ENCODE results near the gene SLC25A22.

SLC25A22 gene

DNA sequence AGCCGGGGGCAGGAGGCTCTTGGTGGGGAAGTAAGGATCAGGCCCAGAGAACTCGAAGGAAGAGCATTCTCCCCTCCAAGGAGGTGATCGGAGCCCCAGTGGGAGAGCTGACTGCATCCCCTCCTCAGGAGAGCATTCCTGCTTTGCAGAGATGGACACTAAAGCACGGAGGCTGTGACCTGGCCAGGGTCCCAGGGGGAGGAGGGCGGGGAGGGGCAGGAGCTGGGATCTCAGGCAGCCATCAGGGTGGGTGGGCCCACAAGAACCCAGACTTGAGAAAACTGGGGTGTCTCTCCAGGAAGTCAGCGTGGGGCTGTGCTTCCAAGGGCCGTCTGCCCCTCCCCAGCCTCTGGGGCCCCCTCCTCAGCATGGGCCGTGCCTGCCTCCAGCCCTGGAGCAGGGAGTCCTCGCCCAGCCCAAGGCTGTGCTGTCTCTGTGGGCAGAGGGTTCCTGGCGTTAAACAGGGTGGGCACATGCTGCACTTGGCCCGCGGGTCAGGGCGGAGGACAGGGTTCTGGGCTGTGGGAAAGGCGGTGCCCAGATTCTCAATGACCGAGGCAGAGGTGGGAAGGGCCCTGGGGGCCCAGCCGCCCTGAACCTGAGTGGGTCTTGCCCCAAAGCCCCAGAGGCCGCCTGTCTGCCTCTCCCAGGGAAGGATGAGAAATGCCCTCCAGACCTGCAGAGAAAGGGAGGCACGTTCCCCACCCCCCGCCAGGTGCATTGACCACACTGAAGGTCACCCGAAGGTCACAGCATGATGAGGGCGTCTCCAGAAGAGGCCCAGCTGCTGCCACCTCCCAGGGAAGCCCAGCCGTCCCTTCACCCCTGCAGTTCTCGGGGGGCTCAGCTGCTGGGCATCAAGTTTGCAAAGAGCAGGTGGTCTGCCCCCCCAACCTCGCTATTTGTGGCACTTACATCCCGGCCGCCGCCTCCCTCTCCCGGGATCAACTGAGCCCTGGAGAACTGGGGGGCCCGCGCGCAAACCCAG lies 8.8 kb downstream of the SLC25A22 start:
- DNase-seq = peak; percentile 76

DNA sequence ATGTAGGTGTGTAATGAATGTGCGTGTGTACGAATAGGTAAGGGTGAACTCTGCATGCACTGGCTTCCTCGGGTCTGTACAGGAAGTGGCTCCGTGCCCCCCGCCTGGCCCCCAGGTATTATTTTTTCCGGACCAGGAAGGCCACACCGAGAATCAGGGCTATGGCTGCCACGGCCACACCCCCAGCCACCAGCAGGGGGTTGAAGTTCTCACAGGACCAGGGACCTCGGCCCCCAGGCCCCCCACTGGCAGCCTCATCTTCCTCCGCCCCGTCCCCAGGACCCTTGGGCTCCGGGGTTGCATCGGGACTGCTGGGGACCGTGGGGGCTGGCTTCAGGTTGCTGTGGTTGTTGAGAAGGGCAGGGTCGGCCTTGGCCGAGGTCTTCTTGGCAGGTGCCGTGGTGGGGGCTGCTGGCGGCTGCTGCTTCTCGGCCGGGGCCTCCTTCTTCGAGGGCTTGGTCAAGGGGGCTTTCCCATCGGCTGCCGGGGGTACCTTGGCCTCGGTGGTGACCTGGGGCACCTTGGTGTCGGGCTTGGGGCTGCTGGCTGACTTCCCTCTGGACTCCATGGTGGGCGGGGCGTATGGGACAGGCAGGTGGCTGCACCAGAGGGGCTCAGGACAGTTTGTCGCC lies 10.0 kb downstream of the SLC25A22 start:
- DNase-seq = no peak

DNA sequence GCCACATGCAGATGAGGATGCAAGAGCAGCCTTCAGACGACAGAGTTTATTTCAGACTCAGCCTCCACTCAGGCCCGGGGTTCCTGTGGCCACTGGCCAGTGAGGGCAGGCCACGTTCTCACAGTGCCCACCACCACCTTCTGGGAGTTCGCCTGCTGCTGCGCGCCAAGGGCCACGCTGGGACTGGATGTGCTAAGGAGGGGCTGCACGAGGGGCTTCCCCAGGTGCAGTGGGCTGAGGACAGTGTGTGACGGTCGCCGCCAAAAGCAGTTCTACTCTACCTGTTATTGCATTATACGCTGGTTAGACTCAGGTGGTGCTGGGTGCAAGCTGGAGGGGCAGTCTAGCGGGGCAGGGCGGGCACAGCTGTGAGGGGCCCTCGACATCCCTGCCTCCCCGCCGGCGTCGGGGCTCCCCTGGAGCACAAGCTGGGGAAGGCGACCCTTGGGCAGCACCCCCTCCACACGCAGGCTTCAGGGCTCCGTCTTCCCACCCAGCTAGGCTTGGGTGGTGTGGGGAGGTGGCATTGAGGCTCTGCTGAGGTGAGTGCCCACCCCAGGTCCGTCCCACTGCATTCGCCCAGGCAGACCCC lies 10.9 kb downstream of the SLC25A22 start:
- DNase-seq = no peak

- DNase-seq = no peak
Observed at GRCh38 chr11:786235-787083, 11.6 kb downstream of the SLC25A22 start.

- DNase-seq = no peak
Observed at GRCh38 chr11:783581-784015, 14.5 kb downstream of the SLC25A22 start.

DNA sequence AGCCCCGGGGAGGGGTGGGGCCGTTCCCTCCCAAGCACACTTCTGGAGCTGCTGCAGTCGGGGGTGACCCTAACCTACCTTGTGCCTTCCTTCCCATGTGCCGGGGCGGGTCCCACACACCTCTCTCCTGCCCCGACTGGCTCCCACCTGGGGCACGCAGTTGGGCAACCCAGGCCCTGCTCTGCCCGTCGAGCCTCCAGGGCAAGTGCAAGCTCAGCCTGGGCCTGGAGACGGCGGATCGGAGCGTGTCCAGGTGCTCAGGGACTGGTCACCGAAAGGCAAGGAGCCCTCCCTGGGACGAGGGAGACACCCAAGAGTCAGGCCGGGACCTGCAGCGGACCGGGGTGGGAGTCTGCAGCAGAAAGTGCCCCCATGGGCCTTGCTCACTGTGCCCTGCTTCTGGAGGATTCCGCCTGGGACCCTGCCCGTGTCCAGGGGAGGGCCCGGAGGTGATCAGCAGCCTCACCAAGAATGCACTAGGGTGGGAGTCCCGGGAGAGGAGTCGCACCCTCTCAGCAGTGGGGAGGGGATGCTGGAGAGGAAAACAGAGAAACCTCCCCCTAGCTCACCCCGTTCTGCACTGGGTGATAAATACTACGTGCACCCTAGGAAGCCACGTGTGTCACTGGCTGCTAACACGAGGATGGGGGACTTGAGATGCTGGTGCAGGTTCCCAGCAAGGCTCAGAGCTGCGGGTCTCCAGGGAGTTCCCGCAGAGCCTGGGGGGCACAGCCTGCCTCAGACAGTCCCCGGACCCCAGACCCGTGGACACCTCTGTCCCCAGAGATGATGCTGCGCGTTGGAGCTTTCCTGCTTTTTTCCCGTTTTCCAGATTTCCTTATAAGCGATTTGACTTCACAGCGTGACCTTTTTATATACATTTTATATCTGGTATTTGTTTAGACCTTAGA lies 15.6 kb downstream of the SLC25A22 start:
- DNase-seq = no peak

DNA sequence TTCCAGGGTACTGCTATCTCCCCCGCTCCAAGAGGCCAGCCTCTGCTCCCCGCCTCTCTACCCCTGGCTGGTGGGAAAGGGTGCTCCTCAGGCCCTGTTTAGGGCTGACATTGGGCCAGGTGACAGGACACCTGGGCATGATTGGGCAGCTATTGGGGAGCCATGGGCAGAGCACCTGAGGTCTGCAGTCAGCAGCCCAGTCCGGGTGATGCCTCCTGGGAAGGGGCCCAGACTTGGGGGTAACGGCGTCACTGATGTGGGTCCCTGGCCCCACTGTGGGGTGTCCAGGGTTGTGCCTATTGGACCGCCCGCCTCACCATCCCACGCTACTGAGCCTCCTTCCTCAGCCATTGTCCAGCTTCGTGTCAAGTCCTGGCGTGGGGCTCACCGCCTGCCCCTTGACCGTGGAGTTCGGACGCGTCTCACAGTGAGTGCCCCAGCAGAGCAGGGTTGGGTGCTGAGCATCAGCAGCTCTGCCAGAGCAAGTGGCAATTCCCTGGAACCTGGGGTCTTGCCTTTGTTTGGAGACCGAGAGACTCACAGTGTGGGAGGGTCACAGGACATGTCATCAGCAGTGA lies 18.0 kb downstream of the SLC25A22 start:
- DNase-seq = no peak

DNA sequence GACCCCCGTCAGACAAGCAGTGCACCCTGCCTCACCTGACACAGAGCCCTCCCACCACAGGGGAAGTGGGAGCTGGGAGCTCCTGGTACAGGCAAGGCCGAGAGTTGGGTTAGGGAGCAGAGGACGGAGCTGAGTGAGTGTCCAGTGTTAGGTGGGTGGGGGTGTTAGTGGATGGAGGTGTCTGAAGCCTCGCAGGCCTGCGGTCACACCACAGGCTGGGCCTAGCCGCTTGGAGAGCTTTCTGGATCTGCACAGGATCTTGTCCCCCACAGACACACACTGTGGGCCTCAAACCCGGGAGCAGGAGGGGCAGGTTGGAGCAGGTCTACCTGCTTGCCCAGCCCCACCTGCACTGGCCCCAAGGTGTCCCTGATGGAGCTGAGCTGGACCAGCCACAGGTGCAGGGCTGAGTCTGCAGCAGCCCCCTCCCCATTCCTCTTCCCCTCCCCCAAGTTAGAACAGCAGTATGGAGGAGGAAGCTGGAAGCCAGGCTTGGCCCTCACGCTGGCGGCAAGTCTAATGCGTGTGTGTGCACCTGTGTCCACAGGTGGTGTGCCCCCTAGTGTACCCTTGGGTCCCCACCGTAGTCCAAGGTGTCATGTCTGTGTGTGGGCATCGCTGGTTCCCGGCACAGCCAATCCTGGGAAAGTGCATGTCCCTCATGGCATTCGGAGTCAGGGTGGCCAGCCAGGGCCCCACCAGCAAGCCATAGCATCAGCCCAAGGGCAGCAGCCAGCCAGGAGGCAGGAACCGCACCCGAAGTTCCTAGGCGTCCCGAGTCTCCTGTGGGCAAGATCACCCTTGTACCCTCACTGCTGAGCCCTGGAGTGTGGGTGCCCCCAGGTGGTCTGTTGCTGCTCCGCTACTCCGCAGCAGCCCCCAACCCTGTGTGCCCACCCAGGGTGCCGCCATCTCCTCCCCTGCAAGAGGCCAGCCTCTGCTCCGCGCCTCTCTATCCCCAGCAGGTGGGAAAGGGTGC lies 18.8 kb downstream of the SLC25A22 start:
- no peak for DNase-seq

DNA sequence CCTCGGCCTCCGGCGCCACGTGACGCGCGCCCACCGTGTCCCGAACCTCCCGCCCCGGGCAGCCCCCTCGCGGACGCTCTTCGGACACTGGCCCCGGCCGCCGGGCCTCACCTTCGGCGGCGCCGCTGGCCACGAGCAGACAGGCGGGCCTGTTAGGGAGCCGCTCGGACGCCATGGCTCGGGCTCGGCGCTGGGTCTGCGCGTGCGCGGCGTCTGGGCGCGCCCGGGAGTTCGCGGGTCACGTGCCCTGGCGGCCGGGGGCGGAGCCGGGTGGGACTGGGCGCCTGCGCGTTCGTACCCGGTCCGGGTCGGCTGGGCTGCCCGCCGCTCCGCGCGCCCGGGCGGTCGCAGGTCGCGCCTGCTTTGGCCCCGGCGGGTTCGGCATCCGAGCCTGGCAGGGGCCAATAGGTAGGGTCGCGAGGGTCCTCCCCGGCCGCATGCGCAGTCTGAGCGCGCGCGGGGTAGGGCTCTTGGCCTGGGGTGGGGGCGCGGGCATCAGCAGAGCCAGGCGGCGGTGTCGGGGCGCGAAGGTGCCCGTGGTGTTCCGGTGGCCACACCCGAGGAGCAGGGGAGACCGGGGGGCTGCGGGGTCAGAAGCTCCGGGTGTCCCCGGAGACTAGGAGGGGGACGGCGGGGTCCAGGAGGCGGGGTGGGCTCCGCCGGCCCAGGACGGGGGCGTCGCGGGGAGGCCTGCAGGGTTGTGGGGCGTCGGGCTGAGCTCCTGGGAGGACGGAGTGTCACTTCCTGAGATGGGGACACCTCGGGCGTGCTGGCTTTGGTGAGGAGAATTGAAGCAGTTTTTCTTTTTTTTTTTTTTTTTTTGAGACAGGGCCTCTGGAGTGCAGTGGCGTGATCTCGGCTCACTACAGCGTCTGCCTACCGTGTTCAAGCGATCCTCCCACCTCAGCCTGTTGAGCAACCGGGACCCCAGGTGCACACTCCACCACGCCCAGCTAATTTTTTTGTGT lies 20.5 kb downstream of the SLC25A22 start, which contains the start of gene GATD1:
GATD1 (minus strand) TSS at position 200 of the 968 bp plus-strand sequence; CDS start at position 175, 25 bp downstream.
- peak; percentile 92 for DNase-seq

- DNase-seq = peak; percentile 49
Observed at GRCh38 chr11:776561-777287, 21.4 kb downstream of the SLC25A22 start.

- DNase-seq = no peak
Observed at GRCh38 chr11:776263-776560, 21.9 kb downstream of the SLC25A22 start.

DNA sequence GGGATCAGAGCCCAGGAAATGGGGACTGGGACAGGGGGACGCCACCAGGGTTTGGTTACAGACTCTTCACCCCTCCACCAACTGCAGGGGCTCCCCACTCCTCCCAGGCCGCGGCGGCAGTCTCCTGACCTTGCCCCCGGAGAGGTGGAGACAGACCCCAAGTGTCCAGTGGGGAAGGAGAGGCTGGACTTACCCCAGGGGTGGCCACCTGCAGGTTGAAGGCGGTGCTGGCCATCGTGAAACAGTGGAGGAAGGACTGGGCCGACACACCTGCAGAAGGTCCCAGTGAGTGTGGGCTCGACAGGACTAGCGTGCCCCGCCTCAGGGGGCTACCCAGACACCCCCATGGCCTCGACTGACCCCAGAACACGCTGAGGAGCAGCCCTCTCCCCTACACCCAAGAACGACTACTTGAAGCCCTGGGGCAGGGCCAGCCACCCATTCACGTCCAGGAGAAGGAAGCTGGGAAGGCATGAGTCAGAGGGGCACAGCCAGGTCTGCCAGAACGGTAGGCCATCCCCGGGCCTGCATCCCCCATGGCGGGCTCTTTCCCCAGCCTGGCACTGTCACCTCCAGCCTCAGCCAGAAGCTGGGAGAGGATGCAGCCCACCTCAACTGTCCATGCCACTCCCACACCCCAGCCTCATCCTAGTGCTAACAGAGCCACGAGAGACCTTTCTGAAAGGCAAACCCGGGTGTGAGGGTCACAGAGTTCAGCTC lies 23.0 kb downstream of the SLC25A22 start:
- DNase-seq = no peak

GRCh38 chr11:773830-774229 lies 24.3 kb downstream of the SLC25A22 start:
- no peak for DNase-seq

GRCh38 chr11:773425-773824 lies 24.7 kb downstream of the SLC25A22 start:
- DNase-seq = no peak

DNA sequence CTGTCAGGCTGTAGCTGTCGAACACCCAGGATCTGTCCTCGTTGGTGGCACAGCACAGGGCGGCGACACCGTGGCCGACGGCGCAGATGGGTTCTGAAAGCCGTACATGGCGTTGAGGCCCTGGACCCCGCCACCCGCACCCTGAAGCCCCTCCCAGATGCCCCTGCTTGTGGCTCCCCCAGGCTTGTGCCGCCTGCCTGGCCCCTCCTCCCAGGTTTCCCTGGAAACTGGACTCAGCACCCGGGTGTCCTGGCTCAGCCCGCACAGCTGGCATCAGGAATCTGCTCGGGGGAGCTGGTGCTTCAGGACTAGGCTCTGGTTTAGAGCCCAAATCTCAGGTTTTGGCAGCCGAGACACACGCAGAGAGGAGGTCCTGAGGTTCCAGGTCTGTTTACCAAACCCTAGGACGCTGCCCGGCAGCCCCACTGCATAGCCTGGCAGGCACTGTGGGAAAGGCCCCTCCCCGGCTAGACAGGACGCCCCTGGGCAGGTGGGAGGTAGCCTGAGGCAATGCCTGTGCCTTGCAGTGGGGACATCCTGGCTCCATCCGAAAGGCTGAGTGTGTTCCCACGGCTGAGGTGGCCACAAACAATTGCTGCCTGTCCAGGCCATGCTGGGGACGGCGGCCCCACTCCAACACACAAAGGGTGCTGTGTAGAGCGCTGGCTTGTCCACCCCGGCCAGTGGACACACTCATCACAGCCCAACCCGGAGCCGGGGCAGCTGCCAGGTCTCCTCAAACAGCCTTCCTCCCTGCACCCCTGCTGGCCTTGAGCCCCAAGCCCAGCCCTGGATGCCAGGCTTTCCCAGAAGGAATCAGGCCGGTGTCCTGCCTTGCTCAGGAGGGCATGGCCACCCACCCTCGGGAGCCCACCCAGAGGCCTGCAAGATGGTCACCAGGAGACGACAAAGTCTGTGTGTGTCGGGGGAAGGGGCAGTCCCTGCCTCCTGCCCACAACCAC lies 25.4 kb downstream of the SLC25A22 start:
- no peak for DNase-seq

- DNase-seq = no peak
Observed at GRCh38 chr11:771617-772204, 26.4 kb downstream of the SLC25A22 start.

Measured in RPMI8226 (cell line).